K562 (cell line): ENCODE results near the gene EEFSEC. TPM values are rescaled to one million over a fixed set of nuclear protein-coding genes. Genes with fewer than 3 reads are reported as not detected.

ENCODE experiments used
- ARHGAP35 ChIP-seq: fragments of 450-650 bp; IDR thresholded peaks from 2 replicates; pipeline ENCODE4 v1.6.1; 2018; ENCODE audit not compliant: partially characterized antibody
- FOXJ3 ChIP-seq: sonication (generic); formaldehyde crosslinking; IDR thresholded peaks from 2 replicates; pipeline ENCODE4 v1.4.0; 2020; ENCODE audit warnings: mild to moderate bottlenecking, missing genetic modification reagents
- HMG20B ChIP-seq: fragments of 250-450 bp; sonication (Bioruptor Pico); IDR thresholded peaks from 2 replicates; pipeline ENCODE4 v1.5.0; 2021; ENCODE audit warnings: mild to moderate bottlenecking
- KDM1A ChIP-seq, 2 experiments: fragments of 450-650 bp; IDR thresholded peaks; 2 replicates each; pipeline ENCODE4 v1.6.1; 2016; ENCODE audit warnings: mild to moderate bottlenecking in 2 of 2
- NFIC ChIP-seq: fragments of 450-650 bp; IDR thresholded peaks from 2 replicates; pipeline ENCODE4 v1.6.1; 2017; ENCODE audit warnings: mild to moderate bottlenecking, inconsistent platforms
- NUFIP1 ChIP-seq: fragments of 450-650 bp; IDR thresholded peaks from 2 replicates; pipeline ENCODE4 v1.6.1; 2018; ENCODE audit not compliant: partially characterized antibody
- ZBTB1 ChIP-seq: sonication (generic); formaldehyde crosslinking; IDR thresholded peaks from 2 replicates; pipeline ENCODE4 v1.8.1; 2023; ENCODE audit warnings: missing genetic modification reagents, low read depth, mild to moderate bottlenecking, borderline replicate concordance
- polyA plus RNA-seq, 8 experiments: library from polyadenylated mRNA; depleted of rRNA in 4 of 8; stranded (reverse) in 5 of 8; unstranded in 3 of 8; fragments of >200 nt; fragmentation: Nextera tagmentation in 2 of 8; fragmentation: Illumina TruSeq in 1 of 8; extraction: Ambion mirVana in 2 of 8; extraction: Trizol in 1 of 8; gene quantifications; 2 replicates each; pipeline versions ENCODE4 v1.2.1 to v1.2.3, GENCODE V29; 2011 to 2014; ENCODE audit warnings: inconsistent platforms in 1 of 8, missing spikeins in 1 of 8
- total RNA-seq, 7 experiments: library from RNA; depleted of rRNA in 6 of 7; stranded (reverse); fragments of >200 nt in 6 of 7; fragmentation: Illumina TruSeq in 2 of 7; extraction: Trizol in 2 of 7; gene quantifications; 2 replicates each; pipeline versions ENCODE4 v1.2.1 to v1.2.3, GENCODE V29; 2011 to 2021; ENCODE audit warnings: low replicate concordance in 1 of 7
- TF ChIP-seq, protein P1 (sequence below): fragments of 200-800 bp; sonication (Bioruptor generic); IDR thresholded peaks from 2 replicates; pipeline ENCODE4 v1.6.1; 2017; ENCODE audit warnings: missing genetic modification characterization, missing compliant biosample characterization
- TF ChIP-seq, protein P2 (sequence below): fragments of 250-450 bp; sonication (Bioruptor Pico); IDR thresholded peaks from 2 replicates; pipeline ENCODE4 v1.9.0; 2021; ENCODE audit warnings: mild to moderate bottlenecking, inconsistent platforms
- TF ChIP-seq, protein P3 (sequence below): fragments of 450-650 bp; IDR thresholded peaks from one replicate; pipeline ENCODE4 v1.6.1; 2018; ENCODE audit warnings: mild to moderate bottlenecking, moderate library complexity; ENCODE audit not compliant: partially characterized antibody

The EEFSEC gene
- total and polyA plus RNA-seq, 9 of the 15 experiments (the other 6 are each of a cell fraction or from before 2014, with no cell fraction given): 0.35 to 11.8 (median 7.7) TPM

DNA sequence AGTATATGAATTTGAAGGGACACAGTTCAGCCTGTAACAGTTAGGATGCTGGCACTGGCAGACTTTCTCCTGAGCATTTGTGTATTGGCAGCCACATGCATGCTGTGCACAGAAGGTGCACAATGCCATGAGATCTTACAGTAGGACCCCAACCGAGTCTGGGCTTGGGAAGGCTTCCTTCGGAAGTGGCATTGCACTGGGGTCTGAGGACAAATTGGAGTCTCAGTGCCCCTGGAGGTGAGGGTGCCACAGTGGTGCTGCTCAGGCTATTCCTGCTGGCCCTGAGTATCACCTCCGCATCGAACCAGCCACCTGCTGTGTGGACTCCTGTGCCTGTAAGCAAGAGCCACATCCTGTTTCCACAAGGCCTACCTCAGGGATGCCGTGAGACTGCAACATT lies 213.9 kb downstream of the EEFSEC start (continued):
- TF ChIP-seq, protein P1, sequence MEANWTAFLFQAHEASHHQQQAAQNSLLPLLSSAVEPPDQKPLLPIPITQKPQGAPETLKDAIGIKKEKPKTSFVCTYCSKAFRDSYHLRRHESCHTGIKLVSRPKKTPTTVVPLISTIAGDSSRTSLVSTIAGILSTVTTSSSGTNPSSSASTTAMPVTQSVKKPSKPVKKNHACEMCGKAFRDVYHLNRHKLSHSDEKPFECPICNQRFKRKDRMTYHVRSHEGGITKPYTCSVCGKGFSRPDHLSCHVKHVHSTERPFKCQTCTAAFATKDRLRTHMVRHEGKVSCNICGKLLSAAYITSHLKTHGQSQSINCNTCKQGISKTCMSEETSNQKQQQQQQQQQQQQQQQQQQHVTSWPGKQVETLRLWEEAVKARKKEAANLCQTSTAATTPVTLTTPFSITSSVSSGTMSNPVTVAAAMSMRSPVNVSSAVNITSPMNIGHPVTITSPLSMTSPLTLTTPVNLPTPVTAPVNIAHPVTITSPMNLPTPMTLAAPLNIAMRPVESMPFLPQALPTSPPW (CRISPR knock-in tag): no peak
- TF ChIP-seq HMG20B (CRISPR knock-in tag): no peak
- TF ChIP-seq FOXJ3 (CRISPR knock-in tag): no peak
- TF ChIP-seq ZBTB1: no peak
- no peak for TF ChIP-seq NFIC
- TF ChIP-seq, protein P2, sequence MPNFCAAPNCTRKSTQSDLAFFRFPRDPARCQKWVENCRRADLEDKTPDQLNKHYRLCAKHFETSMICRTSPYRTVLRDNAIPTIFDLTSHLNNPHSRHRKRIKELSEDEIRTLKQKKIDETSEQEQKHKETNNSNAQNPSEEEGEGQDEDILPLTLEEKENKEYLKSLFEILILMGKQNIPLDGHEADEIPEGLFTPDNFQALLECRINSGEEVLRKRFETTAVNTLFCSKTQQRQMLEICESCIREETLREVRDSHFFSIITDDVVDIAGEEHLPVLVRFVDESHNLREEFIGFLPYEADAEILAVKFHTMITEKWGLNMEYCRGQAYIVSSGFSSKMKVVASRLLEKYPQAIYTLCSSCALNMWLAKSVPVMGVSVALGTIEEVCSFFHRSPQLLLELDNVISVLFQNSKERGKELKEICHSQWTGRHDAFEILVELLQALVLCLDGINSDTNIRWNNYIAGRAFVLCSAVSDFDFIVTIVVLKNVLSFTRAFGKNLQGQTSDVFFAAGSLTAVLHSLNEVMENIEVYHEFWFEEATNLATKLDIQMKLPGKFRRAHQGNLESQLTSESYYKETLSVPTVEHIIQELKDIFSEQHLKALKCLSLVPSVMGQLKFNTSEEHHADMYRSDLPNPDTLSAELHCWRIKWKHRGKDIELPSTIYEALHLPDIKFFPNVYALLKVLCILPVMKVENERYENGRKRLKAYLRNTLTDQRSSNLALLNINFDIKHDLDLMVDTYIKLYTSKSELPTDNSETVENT: no peak
- no peak for TF ChIP-seq ARHGAP35
- TF ChIP-seq, protein P3, sequence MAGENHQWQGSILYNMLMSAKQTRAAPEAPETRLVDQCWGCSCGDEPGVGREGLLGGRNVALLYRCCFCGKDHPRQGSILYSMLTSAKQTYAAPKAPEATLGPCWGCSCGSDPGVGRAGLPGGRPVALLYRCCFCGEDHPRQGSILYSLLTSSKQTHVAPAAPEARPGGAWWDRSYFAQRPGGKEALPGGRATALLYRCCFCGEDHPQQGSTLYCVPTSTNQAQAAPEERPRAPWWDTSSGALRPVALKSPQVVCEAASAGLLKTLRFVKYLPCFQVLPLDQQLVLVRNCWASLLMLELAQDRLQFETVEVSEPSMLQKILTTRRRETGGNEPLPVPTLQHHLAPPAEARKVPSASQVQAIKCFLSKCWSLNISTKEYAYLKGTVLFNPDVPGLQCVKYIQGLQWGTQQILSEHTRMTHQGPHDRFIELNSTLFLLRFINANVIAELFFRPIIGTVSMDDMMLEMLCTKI: no peak
- TF ChIP-seq NUFIP1: no peak
- TF ChIP-seq KDM1A (IDR thresholded peaks at IDR 0.05): no peak
